HG03175 (cell line): ENCODE results near the gene RASSF5.
A peak's percentile ranks its signal among the peaks of the same experiment; 100 is the strongest.

Experiments used
- ATAC-seq: cut with Tn5 transposase; IDR thresholded peaks from one replicate; pipeline ENCODE4 v1.9.1; 2021; ENCODE audit warnings: mild to moderate bottlenecking, moderate library complexity; ENCODE audit not compliant: unreplicated experiment

Gene RASSF5

DNA sequence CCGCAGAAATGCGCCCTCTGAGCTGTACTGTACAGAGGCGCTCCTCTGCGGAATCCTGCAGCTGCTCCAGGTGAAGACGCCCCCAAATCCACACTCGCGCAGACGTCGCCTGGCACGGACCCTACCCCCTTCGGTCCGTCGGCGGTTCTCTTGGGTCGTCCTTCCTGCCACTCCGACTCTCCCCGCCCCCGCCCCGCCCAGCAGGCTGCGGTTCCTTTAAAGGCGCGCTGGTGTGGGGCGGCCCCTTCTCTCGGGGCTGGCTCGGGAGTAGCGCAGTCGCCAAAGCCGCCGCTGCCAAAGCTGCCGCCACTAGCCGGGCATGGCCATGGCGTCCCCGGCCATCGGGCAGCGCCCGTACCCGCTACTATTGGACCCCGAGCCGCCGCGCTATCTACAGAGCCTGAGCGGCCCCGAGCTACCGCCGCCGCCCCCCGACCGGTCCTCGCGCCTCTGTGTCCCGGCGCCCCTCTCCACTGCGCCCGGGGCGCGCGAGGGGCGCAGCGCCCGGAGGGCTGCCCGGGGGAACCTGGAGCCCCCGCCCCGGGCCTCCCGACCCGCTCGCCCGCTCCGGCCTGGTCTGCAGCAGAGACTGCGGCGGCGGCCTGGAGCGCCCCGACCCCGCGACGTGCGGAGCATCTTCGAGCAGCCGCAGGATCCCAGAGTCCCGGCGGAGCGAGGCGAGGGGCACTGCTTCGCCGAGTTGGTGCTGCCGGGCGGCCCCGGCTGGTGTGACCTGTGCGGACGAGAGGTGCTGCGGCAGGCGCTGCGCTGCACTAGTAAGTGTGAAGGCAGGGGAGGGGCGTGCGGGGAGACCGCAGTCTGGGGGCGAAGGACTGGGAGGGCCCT lies at the start of gene RASSF5:
RASSF5 (plus strand) TSS at position 248 of the 846 bp plus-strand sequence; CDS start at position 320, 72 bp downstream.
- ATAC-seq: peak; percentile 63

DNA sequence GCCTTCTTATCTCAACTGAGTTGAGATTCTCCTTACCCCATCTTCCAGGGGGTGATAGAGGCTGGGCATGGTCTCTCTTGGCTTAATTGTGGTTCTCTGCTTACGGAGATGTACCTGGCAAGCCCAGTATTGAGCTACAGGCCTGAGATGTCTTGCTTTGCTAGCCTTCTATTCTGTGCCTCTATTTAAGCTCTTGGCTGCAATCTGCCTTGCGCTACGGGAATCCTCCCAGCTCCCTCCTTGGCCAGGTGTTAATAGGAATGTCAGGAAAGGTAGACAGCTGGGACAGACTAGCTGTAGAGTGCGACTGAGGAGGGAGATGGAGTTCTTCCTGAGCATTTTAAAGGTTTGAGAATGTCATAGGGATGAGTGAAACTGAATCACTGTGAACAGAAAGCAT lies 47.6 kb upstream of the RASSF5 start:
- no peak for ATAC-seq

DNA sequence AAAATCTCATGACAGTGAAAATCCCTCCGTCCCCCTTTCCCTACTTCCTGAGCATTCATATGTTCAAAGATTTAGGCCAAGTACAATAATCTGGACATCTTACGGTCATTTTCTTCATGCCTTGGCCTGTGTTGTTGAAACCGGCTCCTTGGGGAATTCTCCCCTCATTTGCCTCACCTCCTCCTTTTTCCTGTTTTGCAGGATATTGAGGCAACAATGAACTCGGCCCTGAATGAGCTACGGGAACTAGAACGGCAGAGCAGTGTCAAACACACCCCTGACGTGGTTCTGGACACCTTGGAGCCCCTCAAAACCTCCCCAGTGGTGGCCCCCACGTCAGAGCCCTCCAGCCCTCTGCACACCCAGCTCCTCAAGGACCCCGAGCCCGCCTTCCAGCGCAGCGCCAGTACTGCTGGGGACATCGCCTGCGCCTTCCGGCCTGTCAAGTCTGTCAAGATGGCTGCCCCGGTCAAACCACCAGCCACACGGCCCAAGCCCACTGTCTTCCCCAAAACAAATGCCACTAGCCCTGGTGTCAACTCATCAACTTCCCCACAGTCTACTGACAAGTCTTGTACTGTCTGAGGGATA lies 46.4 kb upstream of the RASSF5 start:
- no peak for ATAC-seq

- peak; percentile 44 for ATAC-seq
Measured at GRCh38 chr1:206461602-206462455, 45.5 kb upstream of the RASSF5 start.

DNA sequence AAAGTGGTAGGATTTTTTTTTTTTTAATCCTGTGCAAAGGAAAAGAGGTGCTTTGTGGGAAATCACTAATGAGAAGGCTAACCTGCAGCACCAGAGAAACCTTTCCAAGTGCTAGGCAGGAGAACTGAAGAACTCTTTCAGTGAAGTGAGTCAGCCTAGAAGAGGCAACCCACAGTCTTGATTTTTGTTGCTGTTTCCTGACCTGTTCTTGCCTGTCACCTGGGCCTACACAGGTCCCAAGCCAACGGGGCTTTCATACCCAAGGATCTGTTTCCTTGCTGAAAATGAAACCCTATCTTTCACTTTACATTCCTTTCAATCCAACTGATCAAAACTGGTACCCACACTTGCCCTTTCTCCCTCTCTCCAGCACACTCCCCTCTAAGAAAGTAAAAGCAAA lies 44.2 kb upstream of the RASSF5 start:
- no peak for ATAC-seq

DNA sequence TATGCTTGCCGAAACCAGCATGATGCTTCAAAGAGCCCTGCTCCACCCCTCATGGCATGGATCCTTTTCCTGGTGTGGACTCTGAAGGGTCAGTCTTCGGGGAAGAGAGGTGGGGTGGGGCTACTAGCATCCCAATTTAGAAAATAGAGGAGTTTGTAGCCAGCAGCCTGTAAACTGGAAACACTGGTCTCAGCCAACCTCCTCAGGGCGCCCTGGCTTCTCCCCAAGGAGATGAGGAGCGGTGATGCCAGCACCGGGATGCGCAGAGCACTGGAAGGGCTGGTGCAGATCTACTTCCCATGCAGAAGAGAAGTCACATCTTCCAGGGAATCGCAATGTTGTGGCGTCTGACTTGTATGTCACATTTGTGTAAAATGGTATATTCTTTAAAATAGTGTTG lies 43.4 kb upstream of the RASSF5 start:
- ATAC-seq: no peak

GRCh38 chr1:206464456-206464964 lies 42.8 kb upstream of the RASSF5 start:
- no peak for ATAC-seq

- peak; percentile 35 for ATAC-seq
Measured at GRCh38 chr1:206465951-206466350, 41.4 kb upstream of the RASSF5 start.

GRCh38 chr1:206466840-206467649 lies 40.3 kb upstream of the RASSF5 start:
- no peak for ATAC-seq

DNA sequence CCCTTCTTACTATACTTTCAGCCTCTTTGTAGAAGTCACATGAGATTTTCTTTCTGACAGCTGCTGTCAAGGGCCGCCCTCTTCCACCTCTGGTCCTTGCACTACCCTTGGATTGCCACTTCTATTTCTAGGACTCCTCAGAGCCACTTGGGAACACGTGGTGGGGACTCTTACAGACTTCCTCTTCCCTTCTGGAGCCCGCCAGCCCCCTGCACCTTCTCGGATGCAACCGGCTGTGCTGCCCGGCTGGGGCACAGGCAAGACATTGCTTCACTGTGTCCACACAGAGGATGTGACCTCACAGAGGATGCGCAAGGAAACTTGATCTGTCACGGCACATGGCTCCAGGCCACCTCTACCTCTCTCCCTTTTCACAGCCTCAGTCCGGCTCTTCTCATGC lies 39.4 kb upstream of the RASSF5 start:
- ATAC-seq: no peak

- no peak for ATAC-seq
Measured at GRCh38 chr1:206468571-206468970, 38.8 kb upstream of the RASSF5 start.

DNA sequence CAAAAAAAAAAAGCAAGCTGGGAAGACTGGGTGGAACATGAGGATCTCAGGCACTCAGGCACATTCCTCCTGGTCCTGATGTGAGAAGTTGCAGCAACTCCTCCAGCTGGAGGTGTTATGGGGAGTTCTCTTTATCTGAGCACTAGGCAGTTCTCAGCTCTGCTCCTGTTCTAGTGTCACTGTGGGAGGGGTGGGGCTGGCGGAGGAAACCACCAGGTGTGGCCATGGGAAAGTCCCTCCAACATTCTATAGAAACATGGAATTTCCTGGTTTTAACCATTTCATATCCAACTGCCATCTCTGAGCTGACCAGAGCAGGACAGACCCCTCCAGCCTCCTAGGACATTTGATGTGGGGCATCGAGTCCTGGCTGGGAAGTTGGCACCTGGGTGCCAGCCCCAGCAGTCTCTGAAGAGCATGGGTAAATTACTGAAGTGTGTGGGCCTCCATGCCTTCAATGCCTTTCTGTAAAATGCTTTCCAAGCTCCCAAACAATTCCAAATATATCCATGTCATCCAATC lies 37.9 kb upstream of the RASSF5 start:
- ATAC-seq: no peak

GRCh38 chr1:206469933-206470691 lies 37.2 kb upstream of the RASSF5 start, which contains the start of gene IKBKE:
IKBKE (plus strand) TSS chr1:206470476; CDS start chr1:206473228, 2,752 bp downstream.
- ATAC-seq: peak; percentile 70

DNA sequence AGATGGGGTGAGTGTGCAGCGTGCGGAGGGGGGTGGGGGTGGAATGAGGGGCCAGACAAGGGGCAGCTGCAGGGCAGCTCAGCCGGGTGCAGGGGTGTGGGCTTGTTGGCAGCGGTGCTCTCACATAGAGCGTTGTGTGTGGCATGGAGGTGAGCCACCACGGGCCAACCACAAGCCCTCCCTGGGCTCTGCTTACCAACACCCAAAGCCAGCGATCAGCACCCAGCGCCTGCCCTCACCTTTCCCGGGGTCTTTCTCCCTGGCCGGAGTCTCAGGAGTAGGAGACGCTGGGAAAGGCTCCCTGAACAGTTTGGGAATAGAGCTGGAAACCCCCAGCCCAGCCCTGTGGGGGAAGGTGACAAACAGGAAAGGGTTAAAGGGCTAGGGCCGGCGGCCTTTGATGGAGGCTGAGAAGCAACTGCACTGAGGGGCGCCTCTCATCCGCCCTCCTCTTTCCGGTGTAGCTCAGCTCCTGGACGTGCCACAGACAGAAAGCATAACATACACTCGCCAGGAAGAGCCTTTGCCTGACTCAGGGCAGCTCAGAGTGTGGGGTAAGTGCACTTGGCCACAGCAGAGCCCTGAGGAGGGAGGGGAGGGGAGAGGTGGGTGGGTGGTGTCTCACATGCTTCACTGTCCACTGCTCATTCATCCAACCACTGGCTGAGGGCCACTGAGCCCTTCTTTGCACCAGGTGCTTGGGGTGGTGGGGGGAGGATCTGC lies 36.5 kb upstream of the RASSF5 start:
- peak; percentile 8 for ATAC-seq

- no peak for ATAC-seq
Measured at GRCh38 chr1:206471415-206471801, 35.9 kb upstream of the RASSF5 start.

- ATAC-seq: no peak
Measured at GRCh38 chr1:206472024-206472423, 35.3 kb upstream of the RASSF5 start.

- ATAC-seq: no peak
Measured at GRCh38 chr1:206472454-206472853, 34.9 kb upstream of the RASSF5 start.

GRCh38 chr1:206472886-206473285 lies 34.4 kb upstream of the RASSF5 start:
- no peak for ATAC-seq

- ATAC-seq: no peak
Measured at GRCh38 chr1:206476058-206476457, 31.3 kb upstream of the RASSF5 start.
